GM19351 (cell line): ENCODE data around the gene FMO4.
"Not testable (repeated sequence)": the region's sequence is repeated elsewhere in the genome, so short reads cannot be mapped to it uniquely, and the experiment has no call there.

Experiments
- ATAC-seq: cut with Tn5 transposase; IDR thresholded peaks from one replicate; pipeline ENCODE4 v1.9.1; 2021; ENCODE audit warnings: mild to moderate bottlenecking, moderate library complexity; ENCODE audit not compliant: unreplicated experiment

The FMO4 gene

DNA sequence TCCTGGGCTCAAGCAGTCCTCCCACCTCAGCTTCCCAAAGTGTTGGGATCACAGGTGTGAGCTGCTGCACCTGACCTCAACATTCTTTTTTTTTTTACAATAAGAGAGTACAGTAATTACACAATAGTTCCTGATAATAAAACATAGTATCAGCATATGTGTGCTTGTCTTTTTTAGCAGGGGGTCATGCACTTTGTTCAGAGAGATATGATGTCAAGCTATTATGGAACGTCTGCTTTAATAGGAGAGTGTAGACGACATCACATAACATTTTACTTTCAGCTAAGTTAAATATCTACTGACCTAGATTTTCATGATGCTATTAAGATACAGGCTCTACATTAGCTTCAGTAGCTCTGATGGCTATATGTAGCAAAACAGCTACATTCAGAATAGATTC lies 70.5 kb downstream of the FMO4 start:
- ATAC-seq, result no peak

DNA sequence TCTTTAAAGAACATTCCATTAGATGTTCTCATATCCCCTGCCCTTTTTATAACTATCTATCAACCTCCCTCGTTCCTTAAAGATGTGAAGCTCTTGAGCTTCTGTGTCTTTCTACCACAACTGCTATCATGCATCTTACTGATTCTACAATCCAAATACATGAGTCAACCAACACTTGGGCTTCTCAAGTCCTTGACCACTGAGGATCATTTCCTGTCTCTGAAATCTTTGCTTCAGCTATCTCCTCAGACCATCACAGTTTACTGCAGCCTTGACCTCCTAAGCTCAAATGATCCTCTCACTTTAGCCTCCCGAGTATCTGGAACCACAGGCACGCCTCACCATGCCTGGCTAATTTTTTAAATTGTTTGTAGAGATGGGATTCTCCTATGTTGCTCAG lies 75.2 kb downstream of the FMO4 start:
- ATAC-seq, result no peak

DNA sequence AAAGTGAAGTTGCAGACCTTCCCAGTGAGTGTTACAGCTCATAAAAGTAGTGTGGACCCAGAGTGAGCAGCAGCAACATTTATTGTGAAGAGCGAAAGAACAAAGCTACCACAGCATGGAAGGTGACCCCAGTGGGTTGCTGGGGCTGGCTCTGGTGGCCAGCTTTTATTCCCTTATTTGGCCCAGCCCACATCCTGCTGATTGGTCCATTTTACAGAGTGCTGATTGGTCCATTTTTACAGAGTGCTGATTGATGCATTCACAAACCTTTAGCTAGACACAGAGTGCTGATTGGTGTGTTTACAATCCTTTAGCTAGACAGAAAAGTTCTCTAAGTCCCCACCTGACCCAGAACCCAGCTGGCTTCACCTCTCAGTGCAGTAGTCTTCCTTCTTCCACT lies 76.8 kb downstream of the FMO4 start:
- ATAC-seq, result not testable (repeated sequence)
